ENCODE data around the gene HELT.

GRCh38 chr4:185033072-185033471 lies 14.8 kb downstream of the HELT start:
- no peak for TF ChIP-seq POLR2A (IDR thresholded peaks at IDR 0.05; ENCODE audit: low read depth, low read length)
- TF ChIP-seq, protein P1, sequence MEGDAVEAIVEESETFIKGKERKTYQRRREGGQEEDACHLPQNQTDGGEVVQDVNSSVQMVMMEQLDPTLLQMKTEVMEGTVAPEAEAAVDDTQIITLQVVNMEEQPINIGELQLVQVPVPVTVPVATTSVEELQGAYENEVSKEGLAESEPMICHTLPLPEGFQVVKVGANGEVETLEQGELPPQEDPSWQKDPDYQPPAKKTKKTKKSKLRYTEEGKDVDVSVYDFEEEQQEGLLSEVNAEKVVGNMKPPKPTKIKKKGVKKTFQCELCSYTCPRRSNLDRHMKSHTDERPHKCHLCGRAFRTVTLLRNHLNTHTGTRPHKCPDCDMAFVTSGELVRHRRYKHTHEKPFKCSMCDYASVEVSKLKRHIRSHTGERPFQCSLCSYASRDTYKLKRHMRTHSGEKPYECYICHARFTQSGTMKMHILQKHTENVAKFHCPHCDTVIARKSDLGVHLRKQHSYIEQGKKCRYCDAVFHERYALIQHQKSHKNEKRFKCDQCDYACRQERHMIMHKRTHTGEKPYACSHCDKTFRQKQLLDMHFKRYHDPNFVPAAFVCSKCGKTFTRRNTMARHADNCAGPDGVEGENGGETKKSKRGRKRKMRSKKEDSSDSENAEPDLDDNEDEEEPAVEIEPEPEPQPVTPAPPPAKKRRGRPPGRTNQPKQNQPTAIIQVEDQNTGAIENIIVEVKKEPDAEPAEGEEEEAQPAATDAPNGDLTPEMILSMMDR (IDR thresholded peaks at IDR 0.05; ENCODE audit: extremely low read depth in 1 of 2, insufficient read depth in 1 of 2, low read depth in 1 of 2, low read length in 2 of 2) = no peak
- TF ChIP-seq EZH2 (IDR thresholded peaks at IDR 0.05; ENCODE audit: borderline replicate concordance, low read depth, low read length, severe bottlenecking) = no peak
- TF ChIP-seq POLR2AphosphoS5 (IDR thresholded peaks at IDR 0.05; ENCODE audit: insufficient read depth, low read depth, low read length) = no peak

Data from endothelial cell of umbilical vein (primary cell).